Myocyte (in vitro differentiated cells): ENCODE results near the gene SLC51A. TPM values are rescaled to one million over a fixed set of nuclear protein-coding genes. Genes with fewer than 3 reads are reported as not detected.
"Not testable (repeated sequence)": the region's sequence is repeated elsewhere in the genome, so short reads cannot be mapped to it uniquely, and the experiment has no call there.

Source experiments
- DNase-seq: peaks from one replicate; pipeline ENCODE4 v3.0.0-alpha.2; 2012; ENCODE audit warnings: low read depth
- polyA plus RNA-seq: library from polyadenylated mRNA; unstranded; fragments of >200 nt; gene quantifications from one replicate; pipeline ENCODE4 v1.2.1, GENCODE V29; 2012; ENCODE audit warnings: missing spikeins
- total RNA-seq: library from RNA; depleted of rRNA; stranded (reverse); fragments of >200 nt; gene quantifications from 2 replicates; pipeline ENCODE4 v1.2.3, GENCODE V29; 2014

Gene SLC51A
- not detected in 2 replicates for total RNA-seq
- polyA plus RNA-seq = 8.3 TPM

DNA sequence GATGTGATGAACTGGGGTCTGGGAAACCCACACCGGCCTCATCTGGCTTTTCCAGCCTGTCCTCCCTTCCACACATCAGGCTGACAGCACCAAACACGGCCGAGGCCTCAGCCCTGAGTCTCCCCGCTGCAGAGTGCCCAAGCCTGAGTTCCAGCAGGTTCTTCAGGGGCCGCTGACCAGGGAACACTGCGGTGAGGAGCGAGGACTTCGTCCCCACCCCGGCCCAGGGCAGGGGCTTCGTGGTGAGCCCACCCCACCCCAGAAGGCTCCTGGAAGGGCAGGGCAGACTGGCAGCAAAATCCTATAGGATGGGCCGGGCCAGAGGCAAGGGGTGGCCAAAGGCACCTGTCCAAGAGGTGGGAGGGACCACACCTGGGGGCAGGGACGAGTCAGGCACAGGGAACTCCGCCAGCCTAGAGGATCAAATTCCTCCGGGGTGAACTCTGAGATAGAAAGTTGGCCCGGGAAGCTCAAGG lies at the start of gene SLC51A:
Gene SLC51A, plus strand, starts transcription at position 446 of the 476 bp plus-strand sequence. CDS start 179 bp downstream, outside the sequence.
- no peak for DNase-seq

- DNase-seq = no peak
These were observed 49.6 kb upstream of the SLC51A start for GRCh38 chr3:196166741-196167140.

DNA sequence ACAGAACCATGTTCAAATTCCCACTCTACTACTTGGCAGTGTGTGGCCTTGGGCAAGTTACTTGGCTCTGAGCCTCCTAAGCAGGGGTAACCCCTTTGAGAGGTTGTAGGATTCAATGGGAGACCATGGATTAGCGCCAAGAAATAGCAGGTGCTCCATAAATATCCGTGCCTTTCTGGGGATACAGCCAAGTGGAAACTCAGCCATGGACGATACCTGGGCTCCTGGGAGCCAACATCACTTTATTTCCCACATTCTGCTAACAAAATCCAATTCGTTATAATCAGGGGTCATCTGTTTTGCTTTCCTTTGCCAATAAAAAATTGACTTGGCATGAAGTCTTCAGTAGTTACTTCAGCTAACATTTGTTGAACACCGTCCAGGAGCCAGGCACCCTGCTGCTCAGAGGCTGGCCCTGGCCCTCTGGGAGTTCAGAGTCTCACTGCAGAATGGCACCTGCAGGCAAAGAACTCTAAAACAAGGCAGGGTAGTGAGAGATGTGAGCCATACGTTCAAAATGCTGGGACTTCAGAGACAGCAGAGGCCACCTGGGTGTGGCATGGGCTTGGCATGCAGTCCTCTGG lies 47.4 kb upstream of the SLC51A start:
- DNase-seq = peak; percentile 79

- peak; percentile 92 for DNase-seq
These were observed 46.5 kb upstream of the SLC51A start for GRCh38 chr3:196169836-196170240.

DNA sequence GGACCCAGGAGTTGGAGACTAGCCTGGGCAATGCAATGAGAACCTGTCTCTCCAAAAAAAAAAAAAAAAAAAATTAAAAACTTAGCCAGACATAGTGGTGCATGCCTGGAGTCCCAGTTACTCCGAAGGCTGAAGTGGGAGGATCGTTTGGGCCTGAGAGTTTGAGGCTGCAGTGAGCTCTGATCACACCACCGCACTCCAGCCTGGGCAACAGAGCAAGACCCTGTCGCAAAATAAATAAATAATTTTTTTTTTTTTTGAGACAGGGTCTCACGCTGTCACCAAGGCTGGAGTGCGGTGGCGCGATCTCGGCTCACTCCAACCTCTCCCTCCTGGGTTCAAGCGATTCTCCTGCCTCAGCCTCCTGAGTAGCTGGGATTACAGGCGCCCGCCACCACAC lies 46.0 kb upstream of the SLC51A start:
- not testable (repeated sequence) for DNase-seq

DNA sequence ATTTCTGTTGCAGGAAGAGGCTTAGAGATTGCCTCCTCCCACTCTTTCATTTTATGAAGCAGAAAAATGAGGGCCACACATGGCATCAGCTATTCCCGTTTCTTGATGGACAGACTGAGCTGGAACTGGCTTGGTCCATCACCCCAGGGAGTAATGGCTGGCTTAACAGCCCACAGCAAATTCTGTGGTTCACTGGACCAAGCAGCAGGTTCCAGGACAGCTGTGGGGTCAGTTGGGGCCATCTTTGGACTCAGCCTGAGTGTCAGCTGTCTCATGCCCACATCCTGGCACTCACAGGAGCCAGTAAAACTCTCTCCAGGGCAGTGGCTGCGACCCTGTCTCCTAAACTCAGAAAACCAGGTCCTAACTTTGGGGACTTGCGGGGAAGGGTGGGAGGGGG lies 41.7 kb upstream of the SLC51A start:
- DNase-seq = peak; percentile 98

DNA sequence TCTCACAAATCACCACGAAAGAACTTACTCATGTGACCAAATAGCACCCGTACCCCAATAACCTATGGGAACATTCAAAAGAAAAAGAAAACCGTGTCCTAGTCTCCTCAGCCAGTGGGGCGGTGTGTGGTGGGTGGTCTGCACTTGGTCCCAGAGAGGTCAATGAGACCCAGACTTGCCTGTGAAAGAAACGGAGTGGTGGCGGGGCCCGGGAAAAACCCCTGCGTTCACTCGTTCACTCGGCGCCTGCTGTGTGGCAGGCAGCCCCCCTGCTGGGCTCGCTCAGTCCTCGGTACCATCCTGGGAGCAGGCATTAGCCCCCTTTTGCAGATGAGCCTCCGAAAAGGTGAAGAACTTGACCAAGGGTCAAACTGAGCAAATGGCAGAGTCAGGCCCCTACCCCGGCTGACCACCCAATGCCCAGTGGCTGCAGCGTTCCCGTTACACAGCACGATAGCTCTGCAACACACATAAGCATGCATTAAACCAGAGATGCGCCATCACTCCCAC lies 41.2 kb upstream of the SLC51A start:
- no peak for DNase-seq

- DNase-seq = no peak
These were observed 40.6 kb upstream of the SLC51A start for GRCh38 chr3:196175722-196176121.

- DNase-seq = no peak
These were observed 38.8 kb upstream of the SLC51A start for GRCh38 chr3:196177567-196177966.

DNA sequence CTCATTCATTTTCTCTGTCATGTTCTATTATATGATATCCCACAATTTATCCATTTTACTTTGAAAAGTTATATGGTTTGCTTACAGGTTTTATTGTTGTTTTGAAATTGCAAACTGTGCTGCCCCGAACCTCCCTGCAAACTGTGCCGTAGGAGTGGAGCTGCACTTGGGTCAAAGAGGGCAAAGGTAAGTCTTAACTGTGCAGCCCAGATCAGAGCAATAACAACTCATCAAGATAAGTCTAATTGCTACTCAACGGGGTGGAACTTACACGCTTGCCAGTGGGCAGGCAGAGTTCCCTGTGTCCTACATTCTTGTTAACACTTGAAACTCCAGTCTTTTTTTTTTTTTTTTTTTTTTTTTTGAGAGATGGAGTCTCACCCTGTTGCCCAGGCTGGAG lies 38.4 kb upstream of the SLC51A start:
- DNase-seq = no peak

GRCh38 chr3:196178993-196179379 lies 37.3 kb upstream of the SLC51A start:
- no peak for DNase-seq

- DNase-seq = peak; percentile 97
These were observed 36.7 kb upstream of the SLC51A start for GRCh38 chr3:196179380-196180308.

DNA sequence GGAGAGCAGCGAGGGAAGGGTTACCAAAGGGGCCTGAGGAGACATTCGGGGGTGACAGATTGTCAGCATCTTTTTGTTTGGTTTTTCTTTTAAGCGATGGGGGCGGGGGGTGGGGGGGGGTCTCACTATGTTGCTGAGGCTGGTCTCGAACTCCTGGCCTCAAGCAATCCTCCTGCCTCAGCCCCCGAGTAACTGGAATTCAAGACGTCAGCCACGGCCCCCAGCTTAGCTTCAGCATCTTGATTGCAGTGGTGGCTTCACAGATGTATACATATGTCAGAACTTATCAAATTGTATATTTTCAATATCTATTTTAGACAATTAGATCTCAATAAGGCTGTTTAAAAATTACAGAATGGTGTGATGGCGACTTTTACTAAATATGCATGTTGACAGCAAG lies 36.0 kb upstream of the SLC51A start:
- no peak for DNase-seq

GRCh38 chr3:196181127-196181546 lies 35.2 kb upstream of the SLC51A start:
- no peak for DNase-seq

DNA sequence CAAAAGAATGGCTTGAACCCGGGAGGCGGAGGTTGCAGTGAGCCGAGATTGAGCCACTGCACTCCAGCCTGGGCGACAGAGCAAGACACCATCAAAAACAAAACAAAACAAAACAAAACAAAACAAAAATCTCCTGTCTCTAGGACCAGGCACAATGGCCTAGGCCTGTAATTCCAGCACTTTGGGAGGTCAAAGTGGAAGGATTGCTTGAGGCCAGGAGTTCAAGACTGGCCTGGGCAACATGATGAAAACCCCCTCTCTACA lies 32.2 kb upstream of the SLC51A start:
- not testable (repeated sequence) for DNase-seq

DNA sequence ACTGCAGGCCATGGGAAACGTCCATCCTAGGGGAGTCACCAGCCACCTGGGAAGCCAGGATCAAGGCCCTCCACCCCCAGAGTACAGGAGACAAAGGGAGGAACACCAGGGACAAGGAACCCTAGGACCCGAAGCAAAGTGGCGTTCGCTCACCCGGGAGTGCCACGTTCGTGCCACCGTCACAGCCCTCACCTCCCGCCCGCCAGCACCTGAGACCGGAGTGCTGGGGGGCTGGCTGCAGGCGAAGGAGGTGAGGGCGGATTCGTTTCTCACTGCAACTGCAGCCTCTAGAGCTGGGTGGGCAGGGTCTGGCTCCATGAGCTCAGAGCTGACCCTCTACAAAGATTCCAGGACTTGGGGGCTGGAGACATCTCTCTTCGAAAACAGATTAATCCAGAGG lies 31.5 kb upstream of the SLC51A start:
- no peak for DNase-seq

GRCh38 chr3:196186651-196187573 lies 29.4 kb upstream of the SLC51A start:
- peak; percentile 89 for DNase-seq

DNA sequence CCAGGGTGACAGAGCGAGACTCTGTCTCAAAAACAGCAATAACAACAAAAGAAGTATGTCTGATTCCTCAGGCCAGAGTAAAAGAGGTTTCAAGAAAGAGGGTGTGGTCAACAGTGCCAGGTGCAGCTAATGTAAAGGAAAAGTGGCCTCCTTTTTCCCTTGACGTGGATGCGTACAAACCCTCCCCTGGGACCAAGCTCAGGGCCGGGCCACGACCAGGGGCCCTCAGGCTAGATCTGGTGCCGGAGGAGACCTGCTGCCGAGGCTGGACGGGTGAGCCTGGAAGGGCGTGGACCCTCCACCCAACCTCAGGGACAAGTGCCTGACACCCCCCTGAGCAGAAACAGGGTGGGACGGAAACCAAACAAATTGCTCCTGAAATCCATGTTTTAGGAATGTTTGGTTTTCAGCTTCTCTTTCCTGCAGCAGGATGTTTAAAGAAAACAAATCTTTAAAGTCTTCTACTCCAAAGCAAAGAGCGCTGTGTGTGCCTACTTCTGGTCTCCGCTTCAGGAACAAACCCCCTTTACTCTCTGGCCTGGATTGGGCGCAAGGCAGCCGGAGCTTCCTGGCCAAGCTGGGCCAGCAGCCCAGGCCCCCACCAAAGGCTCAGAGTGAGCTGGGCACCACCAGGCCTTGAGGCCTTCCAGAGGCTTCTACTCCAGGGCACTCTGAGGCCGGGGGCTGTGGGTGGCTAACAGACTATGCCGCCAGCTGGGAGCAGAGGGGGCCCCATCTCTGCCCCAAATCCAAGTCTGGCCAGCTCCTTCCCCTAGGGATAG lies 26.6 kb upstream of the SLC51A start:
- DNase-seq = no peak

GRCh38 chr3:196192036-196192523 lies 24.3 kb upstream of the SLC51A start:
- no peak for DNase-seq

GRCh38 chr3:196192524-196193051 lies 23.7 kb upstream of the SLC51A start:
- DNase-seq = peak; percentile 91
